Keratinocyte (primary cell): Measurements from ENCODE around the gene PRLR. TPM values are rescaled to one million over a fixed set of nuclear protein-coding genes. Genes with fewer than 3 reads are reported as not detected.

Source experiments
- DNase-seq: peaks from one replicate; pipeline ENCODE4 v3.0.0-alpha.2; 2011; ENCODE audit warnings: low read depth, missing footprints, low spot score
- FAIRE-seq: peaks from 2 replicates; lab custom pipeline; 2011; peaks lifted over from hg19 to GRCh38; lab: Jason Lieb, UNC
- H2AFZ ChIP-seq: 2 replicates; pipeline ENCODE4 v1.6.0; 2012; ENCODE audit warnings: low read length, control low read depth, inconsistent platforms; ENCODE audit not compliant: control insufficient read depth
- H3K27ac ChIP-seq: 2 replicates; pipeline ENCODE4 v1.5.1; 2011; ENCODE audit warnings: low read length; ENCODE audit not compliant: control insufficient read depth, insufficient read depth
- H3K27me3 ChIP-seq: 3 replicates; pipeline ENCODE4 v1.6.0; 2011; ENCODE audit warnings: low read length; ENCODE audit not compliant: control insufficient read depth, insufficient read depth; ENCODE audit errors: extremely low read depth
- H3K36me3 ChIP-seq, 2 experiments: 2 replicates in 1 of 2; 3 replicates in 1 of 2; pipeline ENCODE4 v1.5.1; 2011; ENCODE audit warnings: low read length in 2 of 2, mild to moderate bottlenecking in 1 of 2; ENCODE audit not compliant: control insufficient read depth in 2 of 2, insufficient read depth in 2 of 2; ENCODE audit errors: extremely low read depth in 1 of 2
- H3K4me1 ChIP-seq: 3 replicates; pipeline ENCODE4 v1.5.1; 2011; ENCODE audit warnings: low read length; ENCODE audit not compliant: control insufficient read depth, insufficient read depth; ENCODE audit errors: extremely low read depth
- H3K4me2 ChIP-seq: 3 replicates; pipeline ENCODE4 v1.6.0; 2011; ENCODE audit warnings: low read depth, low read length; ENCODE audit not compliant: control insufficient read depth, insufficient read depth; ENCODE audit errors: extremely low read depth
- H3K4me3 ChIP-seq, 3 experiments: fragments of 200-600 bp in 1 of 3; sonication (generic) in 1 of 3; 2 replicates in 2 of 3; 3 replicates in 1 of 3; pipeline ENCODE4 v1.5.1; 2011 to 2016; ENCODE audit warnings: low read length in 3 of 3, mild to moderate bottlenecking in 3 of 3, control low read depth in 2 of 3, inconsistent platforms in 1 of 3, low read depth in 1 of 3, mixed read lengths in 1 of 3, mixed run types in 1 of 3, moderate library complexity in 1 of 3; ENCODE audit not compliant: control insufficient read depth in 2 of 3, insufficient read depth in 2 of 3; ENCODE audit errors: extremely low read depth in 1 of 3
- H3K79me2 ChIP-seq: 2 replicates; pipeline ENCODE4 v1.6.0; 2012; ENCODE audit warnings: low read length; ENCODE audit not compliant: control insufficient read depth, insufficient read depth
- H3K9ac ChIP-seq: 3 replicates; pipeline ENCODE4 v1.6.0; 2011; ENCODE audit warnings: low read length; ENCODE audit not compliant: control insufficient read depth, insufficient read depth; ENCODE audit errors: extremely low read depth
- H3K9me1 ChIP-seq: 3 replicates; pipeline ENCODE4 v1.6.0; 2011; ENCODE audit warnings: low read length; ENCODE audit not compliant: control insufficient read depth, insufficient read depth; ENCODE audit errors: extremely low read depth
- H3K9me3 ChIP-seq: 2 replicates; pipeline ENCODE4 v1.5.1; 2012; ENCODE audit warnings: low read depth, low read length; ENCODE audit not compliant: control insufficient read depth
- H4K20me1 ChIP-seq: 3 replicates; pipeline ENCODE4 v1.6.0; 2011; ENCODE audit warnings: low read length; ENCODE audit not compliant: control insufficient read depth, insufficient read depth; ENCODE audit errors: extremely low read depth
- CTCF ChIP-seq, 3 experiments: IDR thresholded peaks in 1 of 3; conservative IDR thresholded peaks in 1 of 3; optimal IDR thresholded peaks in 1 of 3; 2 replicates in 2 of 3; 3 replicates in 1 of 3; pipeline versions ENCODE3 to v1.5.1; 2011; ENCODE audit warnings: low read length in 3 of 3, mild to moderate bottlenecking in 3 of 3, moderate library complexity in 2 of 3, control low read depth in 1 of 3, inconsistent platforms in 1 of 3; ENCODE audit not compliant: insufficient read depth in 2 of 3; ENCODE audit errors: extremely low read depth in 1 of 3
- EZH2 ChIP-seq: IDR thresholded peaks from one replicate; pipeline ENCODE4 v1.6.1; 2012; ENCODE audit warnings: inconsistent platforms, mild to moderate bottlenecking, low read length, moderate library complexity
- dilution Hi-C: fragments of 300-500 bp; cut with MboI; formaldehyde crosslinking; loops from one replicate; pipeline ENCODE4 v1.7.0; 2020; ENCODE audit warnings: low sequenced_read_pairs; ENCODE audit not compliant: extremely low pct_ligation_motif_present
- polyA plus RNA-seq, 5 experiments: library from polyadenylated mRNA; depleted of rRNA in 3 of 5; stranded (reverse) in 3 of 5; stranded (forward) in 1 of 5; unstranded in 1 of 5; fragments of >200 nt; gene quantifications; 1 replicate in 1 of 5; 2 replicates in 3 of 5; 3 replicates in 1 of 5; pipeline versions ENCODE4 v1.2.1 to v1.2.3, GENCODE V29; 2011 to 2012; ENCODE audit warnings: missing spikeins in 2 of 5, low read depth in 1 of 5, low replicate concordance in 1 of 5

The PRLR gene
- polyA plus RNA-seq, 1 donor (not counting 4 experiments of a cell fraction or from before 2014, with no cell fraction given): 0.04 TPM

- TF ChIP-seq CTCF (optimal IDR thresholded peaks at IDR 0.05 in 1 of 3, IDR thresholded peaks at IDR 0.05 in 1 of 3, conservative IDR thresholded peaks at IDR 0.05 in 1 of 3; ENCODE audit: extremely low read depth in 1 of 3, insufficient read depth in 2 of 3, low read length in 3 of 3) (no peak), EZH2 (no peak)
- Histone ChIP-seq H3K9me1 (no peaks in the 10 kb centered on the region), H3K36me3 (no peaks in the 10 kb centered on the region), H3K9ac (no peak overlapping the region), H3K4me2 (no peak overlapping the region), H3K27me3 (no peaks in the 10 kb centered on the region), H3K79me2 (no peaks in the 10 kb centered on the region), H3K9me3 (no peaks in the 10 kb centered on the region), H3K27ac (no peak overlapping the region), H3K4me1 (no peaks in the 10 kb centered on the region), H3K4me3 (no peak overlapping the region), H4K20me1 (no peaks in the 10 kb centered on the region), H2AFZ (no peak overlapping the region)
- dilution Hi-C loops: no loop called here
- DNase-seq (no peak), FAIRE-seq (no peak)
Observed at GRCh38 chr5:35050541-35051126, 179.7 kb downstream of the PRLR start.

DNA sequence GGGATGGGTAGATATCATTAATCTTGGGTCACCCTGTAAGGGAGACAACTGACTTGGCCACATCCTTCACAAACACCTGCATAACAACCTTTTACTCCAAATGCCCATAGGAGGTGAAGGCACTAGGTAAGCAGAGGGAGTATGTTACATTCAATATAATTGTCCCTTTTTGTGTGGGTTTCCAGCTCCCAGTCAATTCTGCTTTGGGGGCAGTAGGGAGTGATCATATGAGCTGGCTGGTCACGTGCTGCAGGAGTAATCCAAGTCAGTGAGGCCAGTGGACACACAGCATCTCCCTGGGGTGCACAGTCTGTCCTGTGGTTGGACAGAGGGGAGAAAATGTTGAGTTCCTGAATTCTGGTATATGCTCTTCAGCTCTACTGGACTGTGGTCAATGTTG, 181.4 kb downstream of the PRLR start:
- H3K9me3 ChIP-seq: no peaks in the 10 kb centered on the region
- no peak overlapping the region for H3K4me3 ChIP-seq
- FAIRE-seq: no peak
- H3K27ac ChIP-seq: no peak overlapping the region
- no peaks in the 10 kb centered on the region for H3K27me3 ChIP-seq
- H4K20me1 ChIP-seq: no peaks in the 10 kb centered on the region
- DNase-seq: no peak
- H3K9me1 ChIP-seq: no peaks in the 10 kb centered on the region
- no peaks in the 10 kb centered on the region for H3K79me2 ChIP-seq
- dilution Hi-C loops: no loop called here
- H3K4me2 ChIP-seq: no peak overlapping the region
- TF ChIP-seq EZH2 (no peak), CTCF (optimal IDR thresholded peaks at IDR 0.05 in 1 of 3, IDR thresholded peaks at IDR 0.05 in 1 of 3, conservative IDR thresholded peaks at IDR 0.05 in 1 of 3; ENCODE audit: extremely low read depth in 1 of 3, insufficient read depth in 2 of 3, low read length in 3 of 3) (no peak)
- no peak overlapping the region for H2AFZ ChIP-seq
- H3K4me1 ChIP-seq: no peaks in the 10 kb centered on the region
- no peak overlapping the region for H3K9ac ChIP-seq
- no peaks in the 10 kb centered on the region for H3K36me3 ChIP-seq
